Measurements from ENCODE around the gene DISP1. TPM values are rescaled to one million over a fixed set of nuclear protein-coding genes. Genes with fewer than 3 reads are reported as not detected.

DISP1 gene
- total and polyA plus RNA-seq, 8 donors = 0.87 to 277 (median 4.9) TPM; not detected in 1

GRCh38 chr1:222823695-222824094 is 8.9 kb downstream of the DISP1 start:
- peaks cover 0 to 25% (median 10%) of the 10 kb centered on the region in 4 donors for H3K4me1 ChIP-seq
- no peak for TF ChIP-seq POLR2AphosphoS5 (IDR thresholded peaks at IDR 0.05)
- TF ChIP-seq POLR2A (IDR thresholded peaks at IDR 0.05) = no peak
- TF ChIP-seq, protein P1, sequence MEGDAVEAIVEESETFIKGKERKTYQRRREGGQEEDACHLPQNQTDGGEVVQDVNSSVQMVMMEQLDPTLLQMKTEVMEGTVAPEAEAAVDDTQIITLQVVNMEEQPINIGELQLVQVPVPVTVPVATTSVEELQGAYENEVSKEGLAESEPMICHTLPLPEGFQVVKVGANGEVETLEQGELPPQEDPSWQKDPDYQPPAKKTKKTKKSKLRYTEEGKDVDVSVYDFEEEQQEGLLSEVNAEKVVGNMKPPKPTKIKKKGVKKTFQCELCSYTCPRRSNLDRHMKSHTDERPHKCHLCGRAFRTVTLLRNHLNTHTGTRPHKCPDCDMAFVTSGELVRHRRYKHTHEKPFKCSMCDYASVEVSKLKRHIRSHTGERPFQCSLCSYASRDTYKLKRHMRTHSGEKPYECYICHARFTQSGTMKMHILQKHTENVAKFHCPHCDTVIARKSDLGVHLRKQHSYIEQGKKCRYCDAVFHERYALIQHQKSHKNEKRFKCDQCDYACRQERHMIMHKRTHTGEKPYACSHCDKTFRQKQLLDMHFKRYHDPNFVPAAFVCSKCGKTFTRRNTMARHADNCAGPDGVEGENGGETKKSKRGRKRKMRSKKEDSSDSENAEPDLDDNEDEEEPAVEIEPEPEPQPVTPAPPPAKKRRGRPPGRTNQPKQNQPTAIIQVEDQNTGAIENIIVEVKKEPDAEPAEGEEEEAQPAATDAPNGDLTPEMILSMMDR (IDR thresholded peaks at IDR 0.05) = no peak
- H3K4me3 ChIP-seq = no peak overlapping the region
- H3K36me3 ChIP-seq = no peaks in the 10 kb centered on the region
- no peak overlapping the region for H3K27ac ChIP-seq
- H3K9me3 ChIP-seq = no peaks in the 10 kb centered on the region
- H3K27me3 ChIP-seq = no peaks in the 10 kb centered on the region
- intact Hi-C loops (cut with DNase I; ENCODE audit: low total_unique reads) = no loop called here
- 48 to 69% (median 62%) methylated on average over 3 of the region's 3 CpGs for WGBS, 5 donors
- DNase-seq = no peak

GRCh38 chr1:222824641-222825040 is 9.8 kb downstream of the DISP1 start:
- intact Hi-C loops (cut with DNase I; ENCODE audit: low total_unique reads) = no loop called here
- DNase-seq = no peak
- H3K4me1 ChIP-seq = peaks cover 3 to 35% (median 16%) of the 10 kb centered on the region in 4 donors
- H3K27ac ChIP-seq = no peak overlapping the region
- no peaks in the 10 kb centered on the region for H3K9me3 ChIP-seq
- H3K27me3 ChIP-seq = no peaks in the 10 kb centered on the region
- 70 to 85% (median 78%) methylated on average over 3 of the region's 3 CpGs for WGBS, 5 donors
- TF ChIP-seq POLR2A (IDR thresholded peaks at IDR 0.05) = no peak
- TF ChIP-seq POLR2AphosphoS5 (IDR thresholded peaks at IDR 0.05) = no peak
- no peak for TF ChIP-seq EP300 (IDR thresholded peaks at IDR 0.05)
- TF ChIP-seq, protein P1 (IDR thresholded peaks at IDR 0.05) = no peak
- H3K4me3 ChIP-seq = no peak overlapping the region
- no peaks in the 10 kb centered on the region for H3K36me3 ChIP-seq

GRCh38 chr1:222828939-222829338 is 14.1 kb downstream of the DISP1 start:
- no peak for TF ChIP-seq POLR2AphosphoS5 (IDR thresholded peaks at IDR 0.05)
- TF ChIP-seq, protein P1 (IDR thresholded peaks at IDR 0.05) = no peak
- Histone ChIP-seq H3K4me1 (peaks cover 3 to 44% (median 29%) of the 10 kb centered on the region in 4 donors), H3K36me3 (no peaks in the 10 kb centered on the region), H3K27me3 (no peaks in the 10 kb centered on the region), H3K27ac (no peak overlapping the region), H3K9me3 (no peaks in the 10 kb centered on the region), H3K4me3 (no peak overlapping the region)
- intact Hi-C loops (cut with DNase I; ENCODE audit: low total_unique reads) = no loop called here
- DNase-seq = no peak

DNA sequence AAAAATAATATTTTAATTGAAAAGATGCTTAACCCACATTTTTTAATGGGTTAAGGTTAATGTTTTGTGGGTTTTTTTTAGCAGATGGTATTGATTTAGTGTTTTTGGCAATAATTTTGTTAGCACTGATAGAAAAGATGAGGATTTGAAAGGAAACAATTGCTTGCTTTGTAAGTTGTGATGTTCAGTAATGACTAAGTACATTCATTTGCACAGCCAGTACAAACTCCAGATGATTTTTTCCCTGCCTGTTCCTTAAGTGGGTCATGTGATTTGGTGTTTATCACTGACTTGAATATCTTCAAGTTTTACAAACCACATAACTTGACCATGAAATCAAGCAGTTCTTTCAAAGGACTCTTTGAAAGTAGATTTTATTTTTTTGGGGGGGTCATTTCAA is 15.0 kb downstream of the DISP1 start:
- no peak overlapping the region for H3K4me3 ChIP-seq
- intact Hi-C loops (cut with DNase I; ENCODE audit: low total_unique reads) = no loop called here
- no peaks in the 10 kb centered on the region for H3K36me3 ChIP-seq
- H3K9me3 ChIP-seq = no peaks in the 10 kb centered on the region
- H3K27ac ChIP-seq = no peak overlapping the region
- TF ChIP-seq POLR2AphosphoS5 (IDR thresholded peaks at IDR 0.05) (peak in 1 of 3 donors; percentile 44), EP300 (IDR thresholded peaks at IDR 0.05) (no peak)
- H3K27me3 ChIP-seq = no peaks in the 10 kb centered on the region
- peak in 1 of 2 donors; percentile 69 for DNase-seq
- peaks cover 3 to 38% (median 25%) of the 10 kb centered on the region in 4 donors for H3K4me1 ChIP-seq

DNA sequence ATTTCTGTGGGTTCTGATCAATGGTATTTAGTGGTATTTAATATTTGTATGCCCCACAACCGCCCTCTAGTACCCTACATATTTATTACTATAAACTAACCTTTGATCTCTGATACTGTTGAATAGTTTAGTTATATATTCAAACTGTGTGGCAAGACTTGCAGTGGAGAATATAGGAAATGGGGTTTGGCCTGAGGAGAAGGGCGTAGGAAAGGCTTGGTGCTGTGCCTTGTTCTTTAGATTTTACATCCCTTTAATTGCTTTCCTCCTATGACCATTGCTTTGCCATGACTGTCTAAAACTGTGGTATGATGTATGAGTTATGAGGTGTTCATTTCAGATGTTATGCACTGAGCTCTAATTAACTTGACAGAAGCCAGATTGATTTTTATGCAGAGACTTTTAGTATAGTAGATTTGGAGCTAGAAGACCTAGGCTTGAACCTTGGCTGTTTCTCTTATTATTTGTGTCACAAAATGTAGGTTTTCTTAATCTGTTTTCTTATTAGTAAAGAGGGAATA is 18.6 kb downstream of the DISP1 start:
- H3K4me3 ChIP-seq = no peak overlapping the region
- 67 to 83% (median 68%) methylated on average over 2 of the region's 2 CpGs for whole genome bisulfite sequencing, 5 donors

More for the DNA sequence above, 18.6 kb downstream of the DISP1 start:
- TF ChIP-seq EP300 (IDR thresholded peaks at IDR 0.05) (no peak), POLR2A (IDR thresholded peaks at IDR 0.05) (no peak), POLR2AphosphoS5 (IDR thresholded peaks at IDR 0.05) (no peak)
- TF ChIP-seq, protein P1 (IDR thresholded peaks at IDR 0.05) = no peak
- H3K27ac ChIP-seq = no peak overlapping the region
- peaks cover 0 to 4% (median 0%) of the 10 kb centered on the region in 4 donors for H3K36me3 ChIP-seq
- peaks cover 3 to 33% (median 23%) of the 10 kb centered on the region in 4 donors for H3K4me1 ChIP-seq
- H3K9me3 ChIP-seq = no peaks in the 10 kb centered on the region
- intact Hi-C loops (cut with DNase I; ENCODE audit: low total_unique reads) = no loop called here
- H3K27me3 ChIP-seq = no peaks in the 10 kb centered on the region
- no peak for DNase-seq

Measured in stomach (tissue), 9 donors.